GM23338 (cell line): Measurements from ENCODE around the gene AKR1E2. TPM values are rescaled to one million over a fixed set of nuclear protein-coding genes. Genes with fewer than 3 reads are reported as not detected.

ENCODE experiments used
- CTCF ChIP-seq, 2 experiments: fragments of 200-600 bp in 1 of 2; sonication (generic) in 1 of 2; conservative IDR thresholded peaks; 2 replicates each; pipeline versions ENCODE4 v1.5.1 to v1.6.1; 2016 to 2017; ENCODE audit warnings: antibody characterized with exemption in 2 of 2, low read depth in 2 of 2, mild to moderate bottlenecking in 2 of 2, moderate library complexity in 1 of 2
- EZH2phosphoT487 ChIP-seq: fragments of 200-600 bp; sonication (generic); IDR thresholded peaks from one replicate; pipeline ENCODE4 v1.8.1; 2018; ENCODE audit warnings: antibody characterized with exemption; ENCODE audit not compliant: unreplicated experiment
- NANOG ChIP-seq: IDR thresholded peaks from 2 replicates; pipeline ENCODE4 v1.6.1; 2016; ENCODE audit warnings: antibody characterized with exemption, borderline replicate concordance
- STAT1 ChIP-seq: IDR thresholded peaks from one replicate; pipeline ENCODE4 v1.6.1; 2016; ENCODE audit warnings: antibody characterized with exemption; ENCODE audit not compliant: unreplicated experiment
- ZNF331 ChIP-seq: fragments of 250-450 bp; sonication (Bioruptor Pico); IDR thresholded peaks from 2 replicates; pipeline ENCODE4 v1.5.0; 2020; ENCODE audit warnings: low read depth, mild to moderate bottlenecking, moderate library complexity
- ZNF462 ChIP-seq: fragments of 250-450 bp; sonication (Bioruptor Pico); IDR thresholded peaks from 2 replicates; pipeline ENCODE4 v1.5.0; 2020; ENCODE audit warnings: mild to moderate bottlenecking, moderate library complexity
- polyA plus RNA-seq: library from polyadenylated mRNA; unstranded; fragments of >200 nt; fragmentation: Nextera tagmentation; extraction: Ambion mirVana; gene quantifications from 2 replicates; pipeline ENCODE4 v1.2.1, GENCODE V29; 2016
- total RNA-seq: library from RNA; depleted of rRNA; stranded (reverse); fragments of >200 nt; shearing (Covaris generic); gene quantifications from 2 replicates; pipeline ENCODE4 v1.2.3, GENCODE V29; 2014; rRNA removed

The AKR1E2 gene
- total and polyA plus RNA-seq, 2 experiments from 2014 or later = 2.2 to 4.3 TPM

- TF ChIP-seq ZNF462 (CRISPR knock-in tag) (no peak), CTCF (conservative IDR thresholded peaks at IDR 0.05; ENCODE audit: low read depth in 2 of 2) (no peak), EZH2phosphoT487 (no peak), NANOG (no peak), ZNF331 (CRISPR knock-in tag) (no peak), STAT1 (no peak)
Observed at GRCh38 chr10:4894335-4894734, 68.3 kb downstream of the AKR1E2 start (continued).

Other genes with a start within 250 kb of the AKR1E2 start
- 2.9 and 5.1 TPM in 2 replicates for gene AKR1C1, start 137.2 kb downstream of the AKR1E2 start, total RNA-seq
- gene AKR1C1, start 137.2 kb downstream of the AKR1E2 start, polyA plus RNA-seq = 2.5 and 2.6 TPM in 2 replicates
- 0.35 TPM in 1 of 2 replicates, not detected in the other for gene AKR1C2, start 177.7 kb downstream of the AKR1E2 start, total RNA-seq
- gene AKR1C2, start 177.7 kb downstream of the AKR1E2 start, polyA plus RNA-seq = 0.83 and 0.86 TPM in 2 replicates